Coronary artery (tissue), 2 donors: ENCODE data around the gene DMRT3.

Source experiments
- DNase-seq: peaks from one replicate; pipeline ENCODE4 v3.0.0-alpha.2; 2017; ENCODE audit warnings: low spot score
- H3K27ac ChIP-seq, 2 donors: fragments of 200-600 bp; sonication (generic); one replicate each; pipeline ENCODE4 v1.5.1; 2016 to 2019
- H3K4me3 ChIP-seq: fragments of 200-600 bp; sonication (generic); 2 replicates; pipeline ENCODE4 v1.5.1; 2016; ENCODE audit warnings: mild to moderate bottlenecking, moderate library complexity
- TF ChIP-seq, protein P1 (sequence below): fragments of 200-600 bp; sonication (generic); IDR thresholded peaks from one replicate; pipeline ENCODE4 v1.5.1; 2019; ENCODE audit warnings: antibody characterized with exemption

DMRT3 gene

DNA sequence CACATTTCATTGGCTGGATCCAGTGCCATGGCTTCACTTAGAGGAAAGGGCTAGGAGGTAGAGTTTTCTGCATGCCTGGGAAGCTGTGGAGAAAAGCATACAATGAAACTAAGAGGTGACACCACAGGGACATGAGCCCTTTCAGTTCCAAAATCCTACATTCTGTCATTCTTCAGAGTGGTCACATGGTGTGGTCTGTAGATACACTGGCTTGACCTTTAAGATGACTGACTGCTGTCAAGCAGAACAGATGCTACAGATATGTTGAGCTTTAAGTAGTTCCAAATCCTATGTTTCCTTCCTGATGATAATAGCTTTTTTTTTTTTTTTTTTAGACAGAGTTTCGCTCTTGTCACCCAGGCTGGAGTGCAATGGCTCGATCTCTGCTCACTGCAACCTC lies 26.2 kb downstream of the DMRT3 start:
- no peak overlapping the region for H3K27ac ChIP-seq
- no peak overlapping the region for H3K4me3 ChIP-seq
- TF ChIP-seq, protein P1, sequence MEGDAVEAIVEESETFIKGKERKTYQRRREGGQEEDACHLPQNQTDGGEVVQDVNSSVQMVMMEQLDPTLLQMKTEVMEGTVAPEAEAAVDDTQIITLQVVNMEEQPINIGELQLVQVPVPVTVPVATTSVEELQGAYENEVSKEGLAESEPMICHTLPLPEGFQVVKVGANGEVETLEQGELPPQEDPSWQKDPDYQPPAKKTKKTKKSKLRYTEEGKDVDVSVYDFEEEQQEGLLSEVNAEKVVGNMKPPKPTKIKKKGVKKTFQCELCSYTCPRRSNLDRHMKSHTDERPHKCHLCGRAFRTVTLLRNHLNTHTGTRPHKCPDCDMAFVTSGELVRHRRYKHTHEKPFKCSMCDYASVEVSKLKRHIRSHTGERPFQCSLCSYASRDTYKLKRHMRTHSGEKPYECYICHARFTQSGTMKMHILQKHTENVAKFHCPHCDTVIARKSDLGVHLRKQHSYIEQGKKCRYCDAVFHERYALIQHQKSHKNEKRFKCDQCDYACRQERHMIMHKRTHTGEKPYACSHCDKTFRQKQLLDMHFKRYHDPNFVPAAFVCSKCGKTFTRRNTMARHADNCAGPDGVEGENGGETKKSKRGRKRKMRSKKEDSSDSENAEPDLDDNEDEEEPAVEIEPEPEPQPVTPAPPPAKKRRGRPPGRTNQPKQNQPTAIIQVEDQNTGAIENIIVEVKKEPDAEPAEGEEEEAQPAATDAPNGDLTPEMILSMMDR = no peak
- no peak for DNase-seq

DNA sequence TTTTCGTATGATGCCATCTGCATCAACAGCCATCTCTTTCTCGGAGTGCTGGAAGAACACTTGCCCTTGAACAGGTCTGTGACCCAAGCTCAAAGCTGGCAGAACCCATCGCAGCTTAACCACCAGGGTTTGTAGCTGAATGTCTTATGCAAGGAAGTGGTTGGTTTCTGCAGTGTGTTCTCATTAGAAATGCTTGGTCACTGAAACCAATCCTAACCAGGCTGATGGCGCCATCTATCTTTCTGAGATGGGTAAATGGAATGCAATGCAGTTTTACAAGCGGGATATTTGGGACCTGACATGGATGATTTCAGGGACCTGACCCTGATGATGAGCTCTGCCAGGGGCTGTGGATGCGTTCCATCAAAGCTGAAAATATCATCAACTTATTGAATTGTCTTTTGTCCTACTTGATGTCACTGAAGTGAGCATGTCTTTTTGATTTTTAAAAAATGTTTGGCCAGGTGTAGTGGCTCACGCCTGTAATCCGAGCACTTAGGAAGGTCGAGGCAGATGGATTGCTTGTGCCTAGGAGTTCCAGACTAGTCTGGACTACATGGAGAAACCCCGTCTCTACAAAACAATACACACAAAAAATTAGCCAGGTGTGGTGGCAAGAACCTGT lies 28.7 kb downstream of the DMRT3 start:
- no peak overlapping the region for H3K27ac ChIP-seq
- DNase-seq = no peak
- no peak overlapping the region for H3K4me3 ChIP-seq
- TF ChIP-seq, protein P1 = peak; percentile 17

DNA sequence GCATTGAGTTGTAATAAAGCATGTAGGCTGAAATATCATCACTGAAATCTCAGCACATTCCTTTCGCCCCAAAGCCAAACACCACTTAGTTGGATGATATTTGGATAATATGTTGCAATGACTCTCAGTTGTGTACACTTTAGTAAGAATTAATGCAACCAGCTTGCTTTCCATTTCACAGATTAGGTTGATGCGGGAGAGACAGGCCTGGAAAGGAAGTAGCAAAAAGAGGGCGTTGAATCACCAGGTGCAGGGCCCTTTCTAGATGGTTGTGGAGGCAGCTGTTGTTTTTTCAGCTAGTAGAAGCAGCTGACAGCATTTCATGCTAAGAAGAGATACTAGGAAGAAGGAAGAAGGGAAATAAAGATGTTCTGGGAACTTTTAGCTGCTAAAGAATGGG lies 30.9 kb downstream of the DMRT3 start:
- no peak for DNase-seq
- TF ChIP-seq, protein P1 = no peak
- no peak overlapping the region for H3K27ac ChIP-seq
- H3K4me3 ChIP-seq = no peak overlapping the region

DNA sequence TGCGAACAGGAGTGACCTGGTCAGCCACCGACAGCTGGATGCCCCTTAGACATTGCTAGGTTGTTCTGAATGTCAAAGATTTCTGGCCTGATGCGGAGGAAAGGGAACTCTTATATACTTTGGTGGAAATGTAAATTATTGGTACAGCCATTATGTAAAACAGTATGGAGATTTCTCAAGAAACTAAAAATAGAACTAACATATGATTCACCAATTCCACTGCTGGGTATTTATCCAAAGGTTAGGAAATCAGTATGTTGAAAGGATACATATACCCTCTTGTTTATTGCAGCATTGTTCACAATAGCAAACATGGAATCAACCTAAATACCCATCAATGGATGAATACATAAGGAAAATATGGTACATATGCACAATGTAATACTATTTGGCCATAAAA lies 31.8 kb downstream of the DMRT3 start:
- no peak overlapping the region for H3K4me3 ChIP-seq
- DNase-seq = no peak
- TF ChIP-seq, protein P1 = no peak
- H3K27ac ChIP-seq = no peak overlapping the region

DNA sequence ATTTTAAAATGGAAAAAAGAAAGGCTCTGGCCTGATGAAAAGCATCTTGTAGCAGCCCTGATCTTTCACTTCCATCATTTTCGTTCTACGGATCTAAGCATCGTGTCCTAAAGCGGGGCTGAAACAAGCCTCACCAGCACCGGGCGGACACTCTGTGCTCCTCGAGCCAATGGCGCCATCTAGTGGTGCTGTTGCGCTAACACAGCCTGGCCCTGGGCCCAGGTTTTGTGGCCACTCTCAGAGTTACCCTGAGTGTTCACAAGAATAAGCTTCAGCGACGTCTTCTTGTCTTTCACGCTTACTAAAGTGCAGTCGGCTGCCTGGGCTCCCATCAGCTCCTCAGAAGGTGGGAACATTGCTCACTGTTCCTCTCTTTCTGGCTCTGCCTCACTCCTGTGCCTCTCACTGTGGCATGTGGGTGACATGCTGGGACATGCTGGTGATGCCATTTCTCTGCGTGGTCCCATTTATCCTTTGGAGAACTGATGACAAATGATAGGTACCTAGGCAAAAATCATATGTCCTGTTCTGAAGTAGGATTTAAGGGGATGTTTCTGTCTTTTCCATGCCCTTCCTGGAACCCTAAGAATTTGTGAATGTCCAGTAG lies 32.7 kb downstream of the DMRT3 start:
- no peak overlapping the region for H3K27ac ChIP-seq
- peak; percentile 76 for DNase-seq
- H3K4me3 ChIP-seq = no peak overlapping the region
- TF ChIP-seq, protein P1 = peak; percentile 96

DNA sequence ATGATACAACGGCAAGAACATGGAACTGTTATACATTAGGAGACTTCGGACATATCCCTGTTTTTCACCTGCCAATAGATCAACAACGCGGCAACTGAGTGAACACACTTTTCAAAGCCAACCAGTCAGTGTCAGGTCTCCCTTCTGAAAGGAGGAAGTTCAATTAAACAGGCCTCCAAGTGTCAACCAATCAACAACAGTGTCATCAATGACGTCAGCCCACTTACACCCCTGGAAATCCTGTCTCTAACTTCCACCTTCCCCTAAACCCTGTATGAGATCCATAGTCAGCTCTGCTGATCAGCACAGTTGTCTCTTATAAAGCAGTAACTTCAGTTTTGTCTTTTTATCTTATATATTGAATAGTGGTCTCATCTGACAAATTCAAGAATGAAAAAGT lies 36.6 kb downstream of the DMRT3 start:
- Histone ChIP-seq H3K4me3 (no peak overlapping the region), H3K27ac (no peak overlapping the region)
- TF ChIP-seq, protein P1 = no peak
- DNase-seq = no peak

DNA sequence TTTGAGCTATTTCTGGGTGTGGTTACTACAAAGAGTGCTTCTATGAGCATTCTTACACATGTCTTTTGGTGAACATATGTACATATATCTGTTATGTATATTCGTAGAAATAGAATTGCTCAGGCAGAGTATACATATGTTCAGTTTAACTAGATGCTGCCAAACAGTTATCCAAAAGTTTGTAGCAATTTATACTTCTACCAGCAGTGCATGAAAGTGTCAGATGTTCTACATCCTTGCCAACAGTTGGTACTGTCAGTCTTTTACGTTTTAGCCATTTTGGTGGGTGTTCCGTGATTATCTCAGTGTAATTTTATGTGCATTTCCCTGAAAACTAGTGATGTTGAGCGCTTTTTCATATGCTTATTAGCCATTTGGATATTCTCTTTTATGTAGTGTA lies 37.8 kb downstream of the DMRT3 start:
- H3K4me3 ChIP-seq = no peak overlapping the region
- H3K27ac ChIP-seq = no peak overlapping the region
- DNase-seq = no peak
- TF ChIP-seq, protein P1 = no peak
